ENCODE data around the gene SMIM10L2A.

- TF ChIP-seq CTCF (conservative IDR thresholded peaks at IDR 0.05; ENCODE audit: low read depth, low read length) (no peak), EZH2phosphoT487 (IDR thresholded peaks at IDR 0.05; ENCODE audit: borderline replicate concordance, low read length) (no peak), EZH2 (IDR thresholded peaks at IDR 0.05; ENCODE audit: low read length, unreplicated experiment) (no peak)
These were observed 28.1 kb downstream of the SMIM10L2A start for GRCh38 chrX:135449637-135450550.
